WERI-Rb-1 (cell line): Measurements from ENCODE around the gene COL18A1.
"Not testable (repeated sequence)": the region's sequence is repeated elsewhere in the genome, so short reads cannot be mapped to it uniquely, and the experiment has no call there.

Source experiments
- DNase-seq: peaks from one replicate; pipeline ENCODE4 v3.0.0-alpha.2; 2020
- H3K27ac ChIP-seq: fragments of 250-450 bp; sonication (Bioruptor Pico); 2 replicates; pipeline ENCODE4 v1.5.1; 2020; ENCODE audit warnings: mild to moderate bottlenecking, moderate library complexity
- H3K27me3 ChIP-seq: fragments of 250-450 bp; sonication (Bioruptor Pico); 2 replicates; pipeline ENCODE4 v1.5.1; 2021; ENCODE audit warnings: mild to moderate bottlenecking, low read depth, moderate library complexity; ENCODE audit not compliant: insufficient read depth, severe bottlenecking
- H3K36me3 ChIP-seq: fragments of 250-450 bp; sonication (Bioruptor Pico); 2 replicates; pipeline ENCODE4 v1.5.1; 2020; ENCODE audit warnings: mild to moderate bottlenecking, moderate library complexity
- H3K4me3 ChIP-seq: 2 replicates; pipeline ENCODE4 v1.5.1; 2011; ENCODE audit warnings: low read depth, mild to moderate bottlenecking, control low read depth, low read length
- H3K9me3 ChIP-seq: fragments of 250-450 bp; sonication (Bioruptor Pico); 2 replicates; pipeline ENCODE4 v1.5.1; 2021; ENCODE audit warnings: mild to moderate bottlenecking, moderate library complexity; ENCODE audit not compliant: severe bottlenecking
- TF ChIP-seq, protein P1 (sequence below): IDR thresholded peaks from 2 replicates; pipeline ENCODE4 v1.5.1; 2011; ENCODE audit warnings: low read depth, mild to moderate bottlenecking, control low read depth, inconsistent platforms, low read length

The COL18A1 gene

DNA sequence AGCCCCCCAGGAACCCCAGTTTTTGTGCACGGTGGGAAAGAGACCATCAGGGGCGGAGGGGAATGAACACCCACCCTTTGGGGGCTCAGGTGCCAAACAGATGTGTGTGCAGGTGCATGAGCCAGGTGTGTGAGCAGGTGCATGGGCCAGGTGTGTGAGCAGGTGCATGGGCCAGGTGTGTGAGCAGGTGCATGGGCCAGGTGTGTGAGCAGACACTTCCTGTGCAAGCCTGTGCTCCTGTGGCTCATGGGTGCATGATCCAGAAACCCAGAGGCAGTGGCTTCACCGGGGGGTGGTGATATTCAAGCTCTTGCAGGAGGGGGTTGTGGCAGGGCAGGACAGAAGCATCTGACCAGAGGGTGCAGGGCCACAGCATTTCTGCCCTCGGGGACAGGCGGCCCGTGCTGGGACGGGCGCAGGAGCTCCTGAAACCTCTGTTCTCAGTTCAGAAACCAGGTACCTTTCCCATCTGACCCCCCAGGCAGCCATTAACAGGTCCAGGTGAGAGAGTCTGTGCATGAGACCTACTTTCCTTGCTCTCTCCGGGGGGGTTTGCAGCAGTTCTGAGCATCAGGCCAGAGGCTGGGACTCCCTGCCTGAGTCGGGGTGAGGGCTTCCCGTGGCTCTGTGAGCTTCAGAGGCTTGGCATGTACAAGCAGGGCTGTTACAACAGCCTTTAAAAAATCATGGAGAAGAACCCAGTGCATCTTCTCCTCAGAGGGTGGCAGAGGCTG lies 29.1 kb downstream of the COL18A1 start:
- TF ChIP-seq, protein P1, sequence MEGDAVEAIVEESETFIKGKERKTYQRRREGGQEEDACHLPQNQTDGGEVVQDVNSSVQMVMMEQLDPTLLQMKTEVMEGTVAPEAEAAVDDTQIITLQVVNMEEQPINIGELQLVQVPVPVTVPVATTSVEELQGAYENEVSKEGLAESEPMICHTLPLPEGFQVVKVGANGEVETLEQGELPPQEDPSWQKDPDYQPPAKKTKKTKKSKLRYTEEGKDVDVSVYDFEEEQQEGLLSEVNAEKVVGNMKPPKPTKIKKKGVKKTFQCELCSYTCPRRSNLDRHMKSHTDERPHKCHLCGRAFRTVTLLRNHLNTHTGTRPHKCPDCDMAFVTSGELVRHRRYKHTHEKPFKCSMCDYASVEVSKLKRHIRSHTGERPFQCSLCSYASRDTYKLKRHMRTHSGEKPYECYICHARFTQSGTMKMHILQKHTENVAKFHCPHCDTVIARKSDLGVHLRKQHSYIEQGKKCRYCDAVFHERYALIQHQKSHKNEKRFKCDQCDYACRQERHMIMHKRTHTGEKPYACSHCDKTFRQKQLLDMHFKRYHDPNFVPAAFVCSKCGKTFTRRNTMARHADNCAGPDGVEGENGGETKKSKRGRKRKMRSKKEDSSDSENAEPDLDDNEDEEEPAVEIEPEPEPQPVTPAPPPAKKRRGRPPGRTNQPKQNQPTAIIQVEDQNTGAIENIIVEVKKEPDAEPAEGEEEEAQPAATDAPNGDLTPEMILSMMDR: no peak
- Histone ChIP-seq H3K4me3 (no peak overlapping the region), H3K27me3 (no peaks in the 10 kb centered on the region), H3K36me3 (no peaks in the 10 kb centered on the region), H3K9me3 (no peaks in the 10 kb centered on the region), H3K27ac (no peak overlapping the region)
- DNase-seq: no peak

DNA sequence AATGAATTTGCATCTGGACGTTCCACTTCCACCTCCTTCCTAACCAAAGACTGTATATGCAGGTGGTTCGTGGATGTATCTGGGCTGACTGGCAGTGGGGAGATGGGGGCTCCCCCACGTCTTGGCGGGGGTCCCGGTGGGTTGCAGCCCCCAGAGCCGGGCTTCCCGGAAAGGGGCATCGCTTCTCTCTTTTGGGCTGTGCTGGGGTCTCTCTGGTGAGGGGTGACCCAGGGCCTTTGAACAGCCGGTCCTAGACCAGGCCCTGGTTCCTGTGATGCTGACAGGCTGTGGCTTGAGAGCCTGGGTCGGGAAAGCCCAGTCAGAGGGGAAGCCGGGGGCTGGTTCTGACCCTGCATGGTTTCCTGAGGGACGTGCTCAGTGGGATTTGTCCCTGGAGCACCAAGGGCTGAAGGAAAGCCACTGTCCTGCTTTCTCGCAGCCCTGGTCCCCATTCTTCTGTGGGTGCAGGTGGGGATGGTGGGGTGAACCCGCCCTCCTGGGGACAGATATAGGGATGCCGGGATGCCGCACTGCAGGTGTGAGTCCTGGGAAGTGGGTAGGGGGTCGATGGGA lies 29.8 kb downstream of the COL18A1 start:
- Histone ChIP-seq H3K4me3 (no peak overlapping the region), H3K27ac (no peak overlapping the region), H3K36me3 (no peaks in the 10 kb centered on the region), H3K9me3 (no peaks in the 10 kb centered on the region), H3K27me3 (no peaks in the 10 kb centered on the region)
- no peak for DNase-seq
- TF ChIP-seq, protein P1: no peak

DNA sequence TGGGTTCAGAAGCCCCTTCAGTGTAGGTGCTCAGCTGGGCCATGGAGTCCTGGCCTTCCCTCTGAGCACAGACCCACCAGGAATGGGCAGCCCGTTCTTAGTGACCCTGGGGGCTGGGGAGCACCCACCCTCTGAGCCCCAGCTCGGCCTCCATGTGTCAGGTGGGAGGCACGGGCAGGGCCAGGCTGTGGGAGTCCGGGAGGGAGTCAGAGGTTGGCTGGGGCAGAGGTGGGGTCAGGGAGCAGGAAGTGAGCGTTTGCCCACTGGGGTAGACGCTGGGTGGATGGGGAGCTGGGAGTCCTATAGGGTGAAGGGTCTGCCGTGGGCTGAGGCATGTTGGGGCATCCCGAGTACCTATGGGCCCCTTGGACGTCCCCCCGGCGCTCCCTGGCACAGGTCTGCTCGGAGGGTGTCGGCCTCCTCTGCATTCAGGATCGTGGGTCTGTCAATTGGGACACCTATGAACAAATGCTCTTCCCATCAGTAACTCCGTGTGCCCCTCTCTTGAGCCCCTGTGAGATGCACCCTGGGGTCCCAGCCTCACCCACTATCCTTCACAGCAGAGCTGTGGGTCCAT lies 30.5 kb downstream of the COL18A1 start:
- TF ChIP-seq, protein P1: no peak
- Histone ChIP-seq H3K9me3 (no peaks in the 10 kb centered on the region), H3K27ac (no peak overlapping the region), H3K27me3 (no peaks in the 10 kb centered on the region), H3K4me3 (no peak overlapping the region), H3K36me3 (no peaks in the 10 kb centered on the region)
- no peak for DNase-seq

DNA sequence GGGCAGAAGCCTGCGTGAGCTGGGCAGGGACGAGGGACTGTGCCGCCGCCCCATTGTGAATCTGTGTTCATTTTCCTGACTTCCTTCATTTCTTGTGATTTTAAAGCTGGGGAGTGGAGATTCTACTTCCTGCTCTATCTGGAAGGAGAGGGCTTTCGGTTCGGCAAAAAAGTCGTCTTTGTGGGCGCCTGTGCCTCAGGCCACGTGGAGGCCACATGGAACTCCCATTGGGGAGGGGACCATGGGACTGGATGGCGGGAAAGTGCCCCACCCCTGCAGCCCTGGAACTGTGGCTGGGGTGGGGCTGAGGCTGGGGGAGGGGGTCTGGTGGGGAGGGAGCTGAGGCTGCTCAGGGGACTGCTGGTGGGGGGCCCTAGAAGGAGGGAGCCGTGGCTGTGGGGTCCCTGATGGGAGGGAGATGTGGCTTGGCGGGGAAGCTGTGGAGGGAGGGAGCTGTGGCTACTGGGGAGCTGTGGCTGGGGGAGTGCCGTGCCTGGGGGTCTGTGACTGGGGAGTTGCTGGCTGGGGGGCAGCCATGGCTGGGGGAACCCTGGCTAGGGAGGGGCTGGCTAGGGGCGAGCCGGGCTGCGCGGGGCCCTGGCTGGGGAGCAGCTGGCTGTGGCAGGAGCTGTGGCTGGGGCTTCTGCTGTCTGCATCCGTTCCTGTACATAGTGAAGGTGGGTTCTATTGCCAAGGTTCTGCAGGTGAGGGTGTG lies 31.5 kb downstream of the COL18A1 start:
- Histone ChIP-seq H3K36me3 (no peaks in the 10 kb centered on the region), H3K27me3 (no peaks in the 10 kb centered on the region), H3K27ac (no peak overlapping the region), H3K9me3 (no peaks in the 10 kb centered on the region), H3K4me3 (no peak overlapping the region)
- TF ChIP-seq, protein P1: no peak
- no peak for DNase-seq

DNA sequence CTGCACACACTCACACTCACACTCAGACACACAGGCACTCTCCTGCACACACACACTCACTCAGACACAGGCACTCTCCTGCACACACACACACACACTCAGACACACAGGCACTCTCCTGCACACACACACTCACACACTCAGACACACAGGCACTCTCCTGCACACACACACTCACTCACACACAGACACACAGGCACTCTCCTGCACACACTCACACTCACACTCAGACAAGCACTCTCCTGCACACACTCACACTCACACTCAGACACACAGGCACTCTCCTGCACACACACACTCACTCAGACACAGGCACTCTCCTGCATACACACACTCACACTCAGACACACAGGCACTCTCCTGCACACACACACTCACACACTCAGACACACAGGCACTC lies 32.9 kb downstream of the COL18A1 start:
- not testable (repeated sequence) for H3K36me3 ChIP-seq, H3K4me3 ChIP-seq, H3K27ac ChIP-seq, DNase-seq, H3K27me3 ChIP-seq, H3K9me3 ChIP-seq
